SHP77 treated with DMSO at 0.1 percent for 48 hours (cell line): ENCODE results near the gene SPIN2A.
A peak's percentile ranks its signal among the peaks of the same experiment; 100 is the strongest.
"Not testable (repeated sequence)": the region's sequence is repeated elsewhere in the genome, so short reads cannot be mapped to it uniquely, and the experiment has no call there.

Source experiments
- DNase-seq: peaks from one replicate; lab custom pipeline; 2025; lab: John Stamatoyannopoulos, UW

SPIN2A gene

GRCh38 chrX:57137073-57137472 lies at the start of gene SPIN2A:
TSS of gene SPIN2A (minus strand) at chrX:57137397. CDS start at chrX:57136597, 800 bp downstream.
- not testable (repeated sequence) for DNase-seq

DNA sequence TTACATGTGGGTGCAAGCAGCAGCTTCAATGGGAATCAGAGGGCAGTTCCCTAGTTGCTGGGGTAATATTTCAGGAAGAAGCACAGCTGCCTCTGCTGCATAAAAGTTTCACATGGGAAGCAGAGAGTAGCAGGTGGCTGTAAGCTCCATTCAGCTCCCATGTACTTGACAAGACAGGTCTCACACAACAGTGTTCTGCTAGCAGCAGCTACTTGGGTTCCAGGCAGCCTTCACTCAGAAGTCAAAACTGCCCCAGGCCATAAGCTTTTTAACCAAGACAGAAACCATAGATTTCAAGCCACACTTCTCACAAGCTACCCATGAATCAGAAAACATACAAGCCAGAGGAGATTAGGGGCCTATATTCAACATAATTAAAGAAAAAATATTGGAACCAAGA lies 41.4 kb upstream of the SPIN2A start:
- no peak for DNase-seq

GRCh38 chrX:57177070-57177469 lies 39.9 kb upstream of the SPIN2A start:
- DNase-seq, result no peak

DNA sequence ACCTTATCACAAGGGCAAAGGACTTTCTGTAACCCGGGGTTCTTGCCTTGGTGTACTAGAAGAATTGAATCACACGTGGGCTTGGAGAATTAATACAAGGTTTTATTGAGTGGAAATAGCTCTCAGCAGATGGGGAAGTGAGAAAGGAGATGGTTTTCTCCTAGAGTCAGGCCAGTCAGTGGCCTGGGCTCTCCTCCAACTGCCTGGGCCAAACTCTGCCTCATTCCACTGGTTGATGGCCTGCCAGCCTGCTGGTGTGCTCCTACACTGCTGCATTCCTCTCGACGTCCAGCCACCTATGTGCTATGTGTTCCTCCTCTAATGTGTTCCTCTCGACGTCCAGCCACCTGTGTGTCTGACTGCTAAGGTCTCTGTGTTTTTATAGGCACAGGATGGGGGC lies 35.3 kb upstream of the SPIN2A start:
- no peak for DNase-seq

DNA sequence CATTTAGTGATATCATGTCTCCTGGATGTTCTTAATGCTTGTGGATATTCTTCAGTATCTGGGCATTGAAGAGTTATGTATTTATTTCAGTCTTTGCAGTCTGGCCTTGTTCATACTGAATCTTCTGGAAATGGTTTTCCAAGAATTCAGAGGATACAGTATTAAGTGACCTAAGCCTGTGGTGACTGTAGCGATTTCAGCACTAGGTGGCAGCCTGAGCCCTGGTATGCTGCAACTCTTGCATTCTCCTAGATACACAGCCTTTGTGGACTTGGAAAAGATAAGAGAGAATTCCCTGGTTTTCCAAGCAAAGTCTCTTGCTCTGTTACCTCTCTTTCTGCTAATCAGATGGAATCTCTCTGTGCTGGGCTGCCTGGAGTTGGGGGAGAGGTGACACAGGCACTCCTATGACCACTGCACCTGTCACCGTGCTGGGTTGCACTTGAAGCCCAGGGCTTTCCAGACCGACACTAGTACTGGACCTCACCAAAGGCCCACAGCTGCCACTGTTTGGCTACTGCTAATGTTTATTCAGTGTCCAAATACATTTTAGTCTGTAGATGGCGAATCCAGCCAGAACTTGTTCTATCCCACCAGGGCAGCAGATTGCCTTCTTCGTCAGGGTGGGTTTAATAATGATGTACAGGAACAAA lies 19.3 kb upstream of the SPIN2A start:
- DNase-seq, result peak; percentile 39

- no peak for DNase-seq
Observed at GRCh38 chrX:57155171-57155570, 18.0 kb upstream of the SPIN2A start.

DNA sequence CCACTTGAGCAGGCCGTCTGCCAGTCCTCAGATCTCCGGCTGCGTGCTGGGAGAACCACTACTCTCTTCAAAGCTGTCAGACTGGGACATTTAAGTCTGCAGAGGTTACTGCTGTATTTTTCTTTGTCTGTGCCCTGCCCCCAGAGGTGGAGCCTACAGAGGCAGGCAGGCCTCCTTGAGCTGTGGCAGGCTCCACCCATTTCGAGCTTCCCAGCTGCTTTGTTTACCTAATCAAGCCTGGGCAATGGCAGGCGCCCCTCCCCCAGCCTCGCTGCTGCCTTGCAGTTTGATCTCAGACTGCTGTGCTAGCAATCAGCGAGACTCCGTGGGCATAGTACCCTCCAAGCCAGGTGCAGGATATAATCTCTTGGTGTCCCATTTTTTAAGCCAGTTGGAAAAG lies 15.0 kb upstream of the SPIN2A start:
- peak; percentile 19 for DNase-seq

DNA sequence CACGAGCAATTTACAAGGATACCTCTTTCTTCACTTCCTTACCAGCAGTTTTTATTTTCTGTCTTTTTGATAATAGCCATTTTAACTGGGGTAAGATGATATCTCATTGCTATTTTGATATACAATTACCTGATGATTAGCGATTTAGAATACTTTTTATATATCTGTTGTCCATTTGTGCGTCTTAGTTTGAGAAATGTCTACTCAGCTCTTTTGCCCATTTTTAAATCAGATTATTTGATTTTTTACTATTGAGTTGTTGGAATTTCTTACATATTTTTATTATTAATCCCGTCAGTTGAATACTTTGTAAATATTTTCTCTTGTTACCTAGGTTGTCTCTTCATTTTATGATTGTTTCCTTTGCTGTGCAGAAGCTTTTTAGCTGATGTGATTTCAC lies 1.5 kb upstream of the SPIN2A start:
- DNase-seq, result no peak

GRCh38 chrX:57137501-57137900 lies 304 bp upstream of the SPIN2A start:
- DNase-seq, result no peak

DNA sequence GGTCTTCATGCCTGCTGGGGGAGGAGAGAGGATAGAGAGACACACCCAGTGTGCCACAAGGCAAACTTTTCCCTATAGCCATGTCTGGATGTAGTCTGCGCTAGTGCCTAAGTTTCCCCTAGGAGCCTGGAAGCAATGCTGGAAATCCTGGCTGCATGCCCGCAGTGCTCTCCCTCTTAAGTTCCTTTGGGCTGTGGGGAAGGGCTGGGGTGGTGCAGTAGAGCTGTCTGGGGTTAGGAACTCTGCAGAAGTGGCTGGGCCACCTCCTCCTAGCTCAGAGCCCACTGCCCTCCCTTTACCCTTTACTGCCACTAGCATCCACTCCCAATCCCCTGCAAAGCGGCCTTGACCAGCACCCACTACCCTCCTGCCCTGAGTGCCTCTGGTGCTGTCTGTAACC lies 608 bp downstream of the SPIN2A start:
- DNase-seq, result not testable (repeated sequence)

DNA sequence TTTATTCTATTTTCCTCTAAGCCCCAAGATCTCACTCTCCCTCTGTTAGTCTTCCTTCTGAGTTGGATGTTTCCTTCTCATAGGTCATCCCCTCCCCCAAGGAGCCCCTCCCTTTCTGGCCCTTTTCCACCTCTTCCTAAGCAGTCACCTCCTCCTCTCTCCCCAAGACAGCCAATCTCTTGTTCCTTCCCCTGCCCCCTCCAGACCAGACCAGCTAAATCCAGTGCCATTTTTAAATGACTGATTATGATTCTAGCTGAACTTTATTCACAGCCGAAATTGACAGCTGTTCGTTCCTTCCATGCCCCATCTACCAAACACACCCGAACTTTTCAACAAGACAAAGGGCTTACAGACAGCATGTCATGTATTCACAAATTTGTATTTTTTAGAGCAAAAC lies 1.9 kb downstream of the SPIN2A start:
- DNase-seq, result no peak

DNA sequence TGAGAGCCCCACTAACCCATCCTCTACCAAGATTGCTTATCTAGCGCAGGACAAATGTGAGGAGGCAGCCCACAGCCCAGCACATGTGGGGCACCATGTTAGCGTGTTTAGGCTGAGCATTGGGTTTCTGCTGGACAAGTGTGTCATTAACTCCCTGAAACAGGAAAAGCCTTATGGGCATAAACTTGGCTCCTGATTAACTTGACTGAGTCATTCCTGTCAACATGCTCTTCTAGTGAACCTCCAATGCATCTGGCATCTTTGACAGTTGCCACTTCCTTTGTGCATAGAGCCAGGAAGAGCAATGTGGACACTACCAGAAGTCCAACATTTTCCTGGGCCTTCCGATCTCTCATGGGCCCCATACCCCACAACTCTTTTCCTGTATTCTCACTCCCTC lies 2.5 kb downstream of the SPIN2A start:
- DNase-seq, result no peak

- DNase-seq, result no peak
Observed at GRCh38 chrX:57133706-57134105, 3.5 kb downstream of the SPIN2A start.

DNA sequence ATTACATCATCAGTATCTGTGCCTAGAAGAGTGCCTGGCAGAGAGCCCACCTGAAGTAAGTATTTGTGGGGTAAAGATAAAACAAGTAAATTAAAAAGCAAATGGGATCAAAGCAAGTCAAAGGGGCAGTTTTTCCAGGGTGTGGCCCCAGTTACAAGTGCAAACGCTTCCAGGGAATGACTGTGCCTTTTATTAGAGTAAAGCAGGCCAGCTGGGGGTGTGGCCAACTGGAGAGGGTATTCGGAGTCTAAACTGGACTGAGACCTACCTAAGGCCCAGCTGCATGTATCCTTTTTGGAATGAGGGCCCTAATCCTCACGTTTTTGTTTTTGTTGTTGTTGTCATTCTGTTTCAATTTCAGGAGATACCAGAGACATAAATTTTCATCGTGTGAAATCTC lies 3.9 kb downstream of the SPIN2A start:
- not testable (repeated sequence) for DNase-seq

- DNase-seq, result no peak
Observed at GRCh38 chrX:57132046-57132445, 5.2 kb downstream of the SPIN2A start.

DNA sequence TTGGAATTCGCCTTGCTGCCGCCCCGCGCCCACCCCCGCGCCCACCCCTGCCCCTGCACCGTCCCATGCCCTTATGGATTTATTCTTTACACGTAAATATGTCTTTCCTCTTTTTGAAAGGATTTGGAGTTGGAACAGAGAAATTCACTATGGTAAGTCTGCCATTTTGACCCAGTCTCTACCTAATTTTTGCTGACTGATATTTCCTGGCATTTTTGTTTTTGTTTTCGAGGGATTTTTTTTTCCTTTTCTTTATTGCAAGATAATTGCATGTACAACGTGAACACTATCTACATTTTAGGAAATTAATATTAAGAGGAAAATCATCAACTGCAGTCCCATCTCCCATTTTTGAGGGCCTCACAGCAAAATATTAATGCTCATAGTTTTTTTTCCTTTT lies 15.4 kb downstream of the SPIN2A start:
- DNase-seq, result peak; percentile 43

DNA sequence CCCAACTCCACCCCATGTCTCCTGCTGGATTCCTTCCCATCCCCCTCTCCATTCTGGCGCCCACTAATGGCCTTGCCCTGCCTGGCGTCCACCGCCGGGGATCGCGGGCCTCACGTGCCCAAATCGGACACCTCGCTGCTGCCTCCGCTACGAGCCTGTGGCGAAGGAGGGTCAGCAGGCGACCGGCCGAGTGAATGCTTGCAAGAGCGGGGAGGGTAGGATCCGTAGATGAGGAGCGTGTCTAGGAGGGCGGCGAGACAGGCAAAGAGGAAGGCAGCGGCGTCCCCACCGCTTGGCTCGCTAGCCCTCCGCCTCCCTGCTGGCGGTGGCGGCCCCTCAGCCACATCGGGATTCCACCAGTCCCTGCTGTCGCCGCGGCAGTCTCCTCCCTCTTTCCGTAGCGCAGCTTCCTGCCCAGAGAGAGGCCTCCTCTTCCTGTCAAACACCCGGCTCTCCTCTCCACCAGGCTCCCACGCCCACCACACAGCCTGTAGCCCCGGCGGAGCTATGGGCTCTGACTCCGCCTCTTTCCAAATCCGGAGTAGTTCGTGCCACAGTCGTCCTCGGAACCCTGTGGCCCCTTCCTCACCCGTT lies 15.9 kb downstream of the SPIN2A start, which contains the start of gene SPIN2B:
Gene SPIN2B, minus strand, starts transcription at position 387 of the 594 bp plus-strand sequence.
- peak; percentile 92 for DNase-seq

GRCh38 chrX:57120619-57121161 lies 16.5 kb downstream of the SPIN2A start:
- DNase-seq, result not testable (repeated sequence)

DNA sequence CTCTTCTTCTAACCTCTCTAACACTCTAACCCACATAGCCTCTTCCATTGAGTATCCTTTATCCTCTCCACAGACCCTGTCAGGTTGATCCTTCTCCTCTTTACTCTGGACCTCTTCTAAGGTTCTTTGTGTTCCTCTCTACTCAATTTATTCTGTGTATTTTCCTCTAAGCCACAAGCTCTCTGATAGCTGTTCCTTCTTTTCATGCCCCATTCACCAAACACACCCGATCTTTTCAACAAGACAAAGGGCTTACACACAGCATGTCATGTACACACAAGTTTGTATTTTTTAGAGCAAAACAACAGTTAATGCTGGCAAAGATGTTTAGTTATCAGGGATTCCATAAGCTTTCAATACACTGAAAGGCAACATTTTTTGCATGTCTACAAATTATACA lies 17.8 kb downstream of the SPIN2A start:
- no peak for DNase-seq

- not testable (repeated sequence) for DNase-seq
Observed at GRCh38 chrX:57117566-57117965, 19.6 kb downstream of the SPIN2A start.

- DNase-seq, result no peak
Observed at GRCh38 chrX:57104921-57105398, 32.2 kb downstream of the SPIN2A start.

DNA sequence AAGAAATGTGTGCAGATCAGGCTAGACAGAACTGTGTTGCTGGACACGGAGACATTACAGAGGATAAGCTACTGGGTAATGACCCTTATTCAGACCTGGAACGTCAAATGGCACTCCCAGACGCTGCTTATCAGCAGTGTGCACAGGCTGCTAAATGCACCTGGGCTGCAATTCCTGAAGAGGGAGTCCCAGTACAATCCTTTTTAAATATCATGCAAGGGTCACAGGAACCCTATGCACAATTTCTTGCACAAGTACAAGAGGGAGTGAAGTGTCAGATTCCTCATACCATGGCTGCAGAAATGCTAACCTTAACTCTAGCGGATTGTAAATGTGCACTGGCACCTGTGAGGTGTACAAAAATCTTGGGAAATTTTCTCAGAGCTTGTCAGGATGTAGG lies 32.8 kb downstream of the SPIN2A start:
- DNase-seq, result no peak

GRCh38 chrX:57103489-57103888 lies 33.7 kb downstream of the SPIN2A start:
- DNase-seq, result no peak
